IPS DF 4.7 (cell line): Measurements from ENCODE around the gene XAB2.

ENCODE experiments used
- DNase-seq: peaks from one replicate; pipeline ENCODE4 v3.0.0-alpha.2; 2013; ENCODE audit warnings: low spot score; ENCODE audit errors: extremely low read depth

XAB2 gene

DNA sequence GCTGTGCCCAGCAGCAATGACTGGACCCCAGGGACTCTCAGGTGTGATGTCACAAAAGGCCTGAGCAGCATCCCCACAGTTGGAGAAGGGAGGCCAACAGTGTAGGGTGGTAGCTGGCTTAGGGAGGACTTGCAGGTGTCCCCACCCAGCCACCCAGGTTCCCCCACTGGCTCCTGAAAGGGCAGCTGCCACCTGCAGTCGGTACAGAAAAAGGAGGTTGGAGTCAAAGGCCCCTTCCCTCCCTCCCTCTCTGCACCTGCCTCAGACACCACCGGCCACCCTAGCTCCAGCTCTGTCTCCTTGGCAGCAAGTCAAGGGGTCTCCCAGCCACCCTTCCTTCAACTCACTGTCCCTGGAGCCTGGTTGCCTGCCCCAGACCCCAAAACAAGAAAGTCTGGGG is 4.4 kb upstream of the XAB2 start, which contains the start of gene PCP2:
Gene PCP2, minus strand, starts transcription at position 22 of the 400 bp plus-strand sequence. CDS start 262 bp downstream, outside the sequence.
- no peak for DNase-seq

DNA sequence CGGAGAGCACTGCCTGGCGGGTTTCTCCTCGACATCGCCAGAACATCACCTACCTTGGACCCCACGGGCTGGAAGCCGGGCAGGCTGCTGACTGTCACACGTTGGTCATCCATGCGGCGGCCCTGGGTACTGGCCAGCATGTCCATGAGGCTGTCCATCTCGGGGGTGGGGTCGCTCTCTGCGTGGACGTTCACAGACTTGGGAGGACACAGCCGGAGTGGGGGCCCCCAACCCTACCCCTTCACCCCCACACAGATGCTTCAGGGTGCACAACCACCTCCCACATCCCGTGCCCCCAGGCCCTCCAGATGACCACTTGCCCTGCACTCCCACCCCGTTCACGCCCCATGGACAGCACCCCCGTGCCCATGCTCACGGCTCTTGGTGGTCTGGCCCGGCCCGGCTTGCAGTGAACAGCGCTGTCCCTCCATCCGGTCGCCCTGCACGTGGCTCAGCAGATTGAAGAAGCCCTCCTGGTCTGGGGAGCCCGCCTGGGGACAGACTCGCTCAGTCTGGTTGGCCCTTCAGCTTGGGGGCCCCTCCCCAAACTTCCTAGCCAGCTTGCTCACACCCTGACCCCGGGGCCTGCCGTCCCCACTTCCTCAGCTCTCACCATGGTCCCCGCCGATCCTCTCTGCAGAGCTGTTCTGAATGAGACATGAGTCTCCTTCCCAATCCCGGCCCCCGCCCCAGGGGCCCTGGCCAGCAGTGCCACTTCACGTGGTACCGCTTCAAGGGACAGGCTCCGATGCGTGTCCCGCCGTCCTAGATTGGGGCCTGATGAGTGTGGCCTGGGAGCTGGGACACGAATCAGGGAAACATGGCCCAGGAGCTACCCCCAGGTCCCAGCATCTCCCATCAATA is 3.2 kb upstream of the XAB2 start:
- no peak for DNase-seq

DNA sequence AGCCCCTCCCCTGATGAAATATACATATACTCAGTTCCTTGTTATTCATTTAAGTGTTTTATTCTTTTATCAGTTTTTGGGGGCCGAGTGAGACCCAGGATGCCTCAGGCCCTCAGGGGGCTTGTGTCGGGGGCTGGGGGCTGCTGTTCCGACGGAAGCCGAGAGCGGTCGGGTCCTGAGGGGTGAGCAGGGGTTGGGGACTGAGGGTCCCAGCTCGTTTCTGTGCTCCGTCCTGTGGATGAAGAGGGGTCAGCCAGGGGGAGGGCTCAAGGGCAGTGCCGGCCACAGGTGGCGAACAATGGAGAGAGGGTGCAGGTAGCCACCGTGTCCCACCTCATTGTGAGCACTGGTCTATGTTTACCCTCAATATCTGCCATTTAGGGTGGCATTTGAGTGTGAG is 2.2 kb upstream of the XAB2 start:
- DNase-seq = no peak

DNA sequence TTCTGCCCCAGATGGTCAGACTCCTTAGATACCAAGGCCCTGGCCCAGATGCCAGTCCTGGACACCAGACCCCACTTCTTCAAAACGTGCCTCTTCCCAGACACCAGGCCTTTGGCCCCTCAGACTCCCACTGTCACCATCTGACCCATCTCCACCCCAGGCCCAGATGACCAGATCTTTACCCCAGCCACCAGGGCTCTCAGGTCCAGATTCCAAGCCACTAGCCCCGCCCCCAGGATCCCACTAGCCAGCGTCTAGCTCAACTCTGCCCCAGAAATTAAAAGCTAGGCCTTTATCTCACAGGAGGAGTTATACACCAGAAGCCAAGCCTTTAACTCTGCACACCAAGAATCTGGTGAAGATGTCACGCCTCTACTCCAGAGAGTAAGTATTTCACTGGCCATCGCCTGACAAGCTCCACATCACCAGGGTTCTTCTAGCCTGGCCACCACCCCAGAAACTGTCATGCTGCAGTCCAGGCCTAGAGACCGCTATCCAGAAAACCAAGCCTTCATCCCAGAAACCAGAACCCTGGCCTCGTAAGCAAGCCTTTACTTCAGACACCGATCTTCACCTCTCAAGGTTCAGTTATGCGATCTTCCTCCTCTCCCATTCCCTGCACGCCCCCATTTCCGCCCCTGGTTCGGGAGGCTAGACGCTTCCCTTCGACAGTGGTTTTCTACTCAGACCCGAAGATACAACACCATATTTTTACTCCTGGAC is 595 bp downstream of the XAB2 start:
- no peak for DNase-seq

DNA sequence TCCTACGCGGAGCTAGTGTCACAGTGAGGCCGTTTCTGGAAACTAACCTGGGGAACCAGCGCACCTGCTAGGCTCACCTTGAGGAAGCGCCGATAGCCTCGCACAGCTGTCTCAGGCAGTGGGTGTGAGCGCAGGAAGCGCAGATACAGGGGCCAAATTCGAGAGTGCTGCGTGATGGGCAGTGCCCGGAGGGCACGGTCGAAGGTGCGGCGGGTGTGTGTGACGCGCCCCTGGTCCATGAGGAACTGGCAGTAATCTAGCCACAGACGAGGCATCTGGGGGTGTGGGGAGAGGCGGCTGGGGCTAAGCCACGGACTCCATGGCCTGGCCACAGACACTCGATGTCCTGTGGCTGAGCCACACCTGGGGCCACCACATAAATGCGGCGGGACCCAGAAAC is 2.2 kb downstream of the XAB2 start:
- no peak for DNase-seq

DNA sequence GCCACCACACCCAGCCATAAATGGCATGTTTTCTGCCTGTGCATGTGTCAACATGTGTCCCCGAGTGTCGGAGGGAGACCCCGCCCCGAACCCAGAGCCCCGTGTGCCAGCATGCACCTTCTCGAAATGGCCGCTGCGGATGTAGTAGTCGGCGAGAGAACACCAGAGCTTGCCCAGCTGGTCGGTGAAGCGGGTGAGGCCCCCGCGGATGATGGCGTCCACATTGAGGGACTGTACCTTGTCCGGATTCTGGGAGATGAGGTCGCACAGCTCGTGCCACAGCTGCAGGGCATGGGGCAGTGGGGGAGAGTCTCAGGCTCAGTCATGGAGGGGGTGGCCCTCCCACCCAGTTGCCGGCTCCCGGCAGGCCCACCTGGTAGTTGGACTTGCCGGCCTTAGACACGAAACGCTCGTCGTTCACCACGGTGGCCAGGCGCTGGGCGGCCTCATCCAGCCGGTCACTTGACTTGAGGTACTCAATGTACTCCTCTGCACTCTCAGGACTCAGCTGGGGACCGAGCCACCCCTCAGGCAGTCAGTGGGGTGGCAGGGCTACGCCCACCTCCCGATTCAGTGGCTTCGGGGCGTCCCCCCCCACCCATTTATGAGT is 3.5 kb downstream of the XAB2 start:
- no peak for DNase-seq

DNA sequence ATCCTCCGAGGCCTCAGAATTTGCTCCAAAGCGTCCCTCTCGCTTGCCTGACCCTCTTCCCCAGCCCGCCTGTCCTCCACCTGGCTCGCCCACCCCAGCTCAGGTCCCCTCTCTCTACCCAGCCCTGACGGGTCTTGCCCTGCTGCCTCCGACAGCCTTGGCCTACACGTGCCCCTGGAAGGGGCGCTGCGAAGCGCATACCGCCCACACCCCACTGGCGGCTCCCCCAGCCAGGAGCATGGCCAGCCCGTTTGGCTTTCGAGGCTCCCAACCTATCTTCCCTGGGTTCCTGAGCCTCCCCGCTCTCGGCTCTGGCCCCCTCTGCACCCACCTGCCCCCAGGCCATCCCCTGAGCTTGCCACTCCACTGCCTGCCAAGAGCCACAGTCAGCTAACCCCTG is 4.5 kb downstream of the XAB2 start:
- DNase-seq = no peak

DNA sequence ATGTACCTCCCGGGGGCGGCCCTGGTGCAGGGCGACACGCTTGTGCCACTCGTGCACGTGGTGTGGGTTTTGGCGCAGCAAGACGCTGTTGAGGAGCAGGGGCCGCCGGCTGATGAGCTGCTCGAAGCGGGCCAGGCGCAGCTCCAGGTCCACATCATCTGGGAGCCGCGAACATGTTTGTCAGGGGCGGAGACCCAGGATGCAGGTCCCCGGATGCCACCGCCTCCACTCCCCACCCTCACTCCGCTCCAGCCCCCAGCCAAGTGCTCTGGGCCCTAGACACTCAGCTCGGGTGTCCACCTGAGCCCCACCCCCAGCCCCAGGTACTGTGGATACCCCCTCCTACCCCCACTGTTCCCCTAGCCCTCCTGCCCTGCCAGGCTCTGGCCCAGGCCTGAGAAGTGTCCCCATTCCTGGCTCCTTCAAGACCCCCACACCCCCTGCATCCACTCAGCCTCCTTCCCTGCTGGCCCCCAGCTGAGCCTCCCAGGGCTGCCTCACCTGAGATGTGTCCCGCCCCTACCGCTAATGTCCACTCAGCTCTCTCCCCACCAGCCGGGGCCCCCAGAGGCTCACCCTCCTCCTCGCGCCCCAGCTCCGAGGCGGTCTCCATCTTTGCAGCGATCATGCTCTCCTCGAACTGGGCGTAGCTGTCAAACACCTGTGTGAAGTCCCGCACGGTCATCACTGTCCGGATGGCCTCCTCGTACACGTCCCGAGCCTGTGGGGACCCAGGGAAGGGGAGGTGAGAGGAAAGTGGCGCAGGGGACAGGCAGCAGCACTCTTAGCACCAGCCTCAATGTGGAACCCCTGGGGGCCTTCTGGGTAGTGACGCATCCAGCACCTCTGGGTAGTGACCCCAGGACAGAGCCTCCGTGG is 5.4 kb downstream of the XAB2 start:
- no peak for DNase-seq

DNA sequence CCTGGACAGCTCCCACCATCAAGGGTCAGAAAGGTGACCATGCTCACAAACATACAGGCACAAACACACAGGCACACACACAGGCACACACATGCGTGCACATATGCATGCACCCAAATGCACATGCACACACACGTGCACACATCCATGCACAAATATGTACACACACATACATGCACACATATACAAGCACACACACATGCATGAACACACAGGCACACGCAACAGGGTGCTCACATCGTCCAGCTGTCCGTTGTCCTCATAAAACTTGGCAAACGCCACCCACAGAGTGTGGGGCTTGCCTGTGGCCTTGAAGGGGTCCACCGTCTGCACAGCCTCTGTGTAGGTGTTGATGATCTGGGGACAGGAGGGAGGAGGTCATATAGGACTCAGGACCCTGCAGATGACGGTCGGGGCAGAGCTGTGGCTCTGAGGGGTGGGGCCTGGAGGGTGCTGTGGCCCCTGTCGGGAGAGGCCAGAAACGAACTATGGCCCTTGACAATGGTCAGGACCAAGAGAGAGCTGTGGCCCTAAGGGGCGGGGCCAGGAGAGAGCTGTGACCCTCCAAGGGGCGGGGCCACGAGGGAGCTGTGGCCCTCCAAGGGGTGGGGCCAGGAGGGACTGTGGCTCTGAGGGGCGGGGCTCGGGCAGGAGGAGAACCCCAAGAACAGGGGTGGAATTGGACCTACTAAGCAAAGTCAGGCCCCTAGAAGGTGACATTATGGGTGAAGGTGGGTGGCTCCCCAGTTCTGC is 6.2 kb downstream of the XAB2 start:
- no peak for DNase-seq

DNA sequence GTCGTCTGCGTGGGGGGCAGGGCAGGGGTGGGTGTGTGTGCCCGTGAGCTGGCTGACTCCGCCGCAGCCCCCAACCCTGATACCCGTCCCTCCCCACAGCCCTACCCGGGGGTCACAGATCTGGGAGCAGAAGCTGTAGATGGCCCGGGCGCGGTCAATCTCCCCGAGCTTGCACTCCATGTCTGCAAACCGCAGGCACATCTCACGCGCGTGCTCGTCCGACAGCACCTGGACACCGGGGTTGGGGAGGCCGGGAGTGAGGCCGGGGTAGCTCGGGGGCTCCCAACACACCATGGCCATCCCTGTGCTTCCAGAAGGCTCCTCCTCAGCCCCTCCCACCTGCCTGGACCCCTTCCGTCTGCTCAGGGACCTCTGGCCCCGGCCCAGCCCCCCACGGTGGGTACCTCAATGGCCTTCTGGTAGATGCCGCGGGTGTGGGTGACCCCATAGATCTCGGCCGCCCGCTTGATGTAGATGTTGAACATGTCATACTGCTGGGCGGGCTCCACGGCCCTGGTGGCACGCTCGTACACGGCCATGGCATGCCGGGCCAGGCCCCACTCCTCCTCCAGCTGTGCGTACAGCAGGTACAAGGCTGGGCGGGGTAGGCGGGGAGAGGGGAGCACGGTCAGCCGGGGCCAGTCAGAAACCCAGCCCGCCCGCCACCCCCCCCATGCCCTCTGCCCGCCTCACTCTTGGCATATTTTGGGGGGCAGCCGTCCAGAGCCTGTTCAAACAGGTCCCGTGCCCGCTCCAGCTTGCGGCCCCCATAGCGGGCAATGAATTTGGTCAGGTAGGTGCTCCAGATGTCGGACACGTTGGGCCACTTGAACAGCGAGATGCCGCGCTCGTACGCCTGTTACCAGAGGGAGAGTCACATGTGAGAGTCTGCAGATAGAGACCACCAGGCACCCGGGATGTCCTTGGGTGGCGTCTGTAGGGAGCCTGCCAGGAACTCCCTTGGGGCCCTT is 8.6 kb downstream of the XAB2 start:
- DNase-seq = no peak

DNA sequence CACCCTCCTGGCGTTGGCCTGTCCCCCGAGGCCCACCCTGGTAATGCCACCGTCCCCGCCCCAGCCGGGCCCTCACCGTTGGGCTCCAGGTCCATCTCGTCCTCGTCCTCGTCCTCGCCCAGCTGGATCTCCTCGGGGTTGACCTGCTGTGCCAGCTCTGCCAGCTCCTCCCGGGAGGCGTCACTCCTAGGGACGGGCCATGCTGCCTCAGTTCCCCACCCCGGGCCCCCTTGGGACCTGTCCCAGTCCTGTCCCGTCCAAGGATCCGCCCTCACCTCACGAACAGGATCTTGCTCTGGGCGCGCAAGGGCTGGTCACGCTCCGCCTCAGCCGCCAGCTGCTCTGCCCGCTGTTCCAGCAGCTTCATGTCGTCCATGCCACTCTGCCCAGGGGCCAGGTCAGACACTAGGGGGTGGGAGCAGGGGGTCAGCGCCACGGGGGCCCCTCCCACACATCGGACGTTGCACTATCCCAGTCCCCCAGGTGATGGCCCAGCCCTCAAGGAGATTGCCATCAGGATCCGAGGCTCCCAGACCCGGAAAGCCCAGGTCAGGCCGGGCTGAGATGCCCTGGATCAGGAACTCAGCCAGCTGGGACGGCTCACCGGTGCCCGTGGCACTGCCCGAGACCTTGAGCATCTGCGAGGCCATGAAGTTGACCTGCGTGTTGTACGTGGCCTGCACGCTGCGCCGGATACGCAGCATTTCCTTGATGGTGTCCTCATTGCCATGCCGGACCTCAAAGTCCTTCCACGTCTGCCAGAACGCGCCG is 9.5 kb downstream of the XAB2 start:
- DNase-seq = no peak

DNA sequence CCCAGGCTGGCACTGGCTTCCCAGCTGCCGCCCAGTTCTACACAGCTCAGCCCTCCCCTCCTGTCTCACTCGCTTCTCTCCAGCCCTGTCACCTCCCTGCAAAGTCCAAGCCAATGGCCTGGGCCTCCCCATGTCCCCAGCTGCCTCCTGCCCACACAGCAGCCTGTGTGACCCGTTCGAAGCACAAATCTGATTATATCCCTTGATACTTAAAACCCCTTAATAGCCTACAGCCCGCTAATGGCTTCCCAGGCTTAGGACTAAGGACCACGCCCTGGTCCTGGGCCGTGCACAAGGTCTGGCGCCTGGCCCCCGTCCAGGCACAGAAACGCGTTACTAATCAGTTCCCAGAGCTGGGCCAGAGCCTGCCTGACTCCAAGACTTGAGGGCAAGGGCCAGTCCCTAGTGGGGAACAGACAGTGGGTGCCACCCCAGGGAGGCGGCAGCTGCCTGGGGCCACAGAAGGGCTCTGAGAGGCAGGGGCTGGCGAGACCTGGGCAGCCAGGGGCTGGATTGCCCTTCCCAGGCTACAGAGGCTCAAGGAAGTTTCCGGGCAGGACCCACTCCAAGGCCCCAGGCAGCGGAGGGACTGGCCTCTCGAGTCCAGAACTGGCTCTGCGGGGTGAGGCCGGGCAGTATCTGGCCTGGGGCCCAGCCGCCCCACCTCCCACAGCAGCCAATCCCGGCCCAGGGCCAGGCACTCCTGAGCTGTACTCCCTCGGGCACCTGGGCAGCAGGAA is 10.4 kb downstream of the XAB2 start:
- DNase-seq = no peak

DNA sequence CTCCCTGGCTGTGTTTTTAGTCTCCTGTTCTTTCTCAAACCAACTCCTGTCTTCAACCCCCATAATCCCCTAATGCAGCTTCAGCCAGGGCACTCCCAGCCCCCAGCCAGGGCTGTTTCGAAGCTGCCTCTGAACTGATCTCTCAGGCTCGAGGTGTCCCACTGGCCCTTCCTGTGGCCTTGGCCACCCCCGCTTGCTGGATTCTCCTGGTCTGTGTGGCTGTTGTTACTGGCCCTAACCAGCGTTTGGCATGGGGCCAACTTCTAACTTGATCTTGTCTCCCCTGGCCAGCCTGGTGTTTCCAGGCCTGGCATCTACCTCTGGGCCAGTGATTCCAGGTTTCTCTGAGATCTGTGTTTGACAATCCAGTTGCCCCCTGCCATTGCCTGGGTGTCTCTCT is 11.0 kb downstream of the XAB2 start:
- DNase-seq = no peak

DNA sequence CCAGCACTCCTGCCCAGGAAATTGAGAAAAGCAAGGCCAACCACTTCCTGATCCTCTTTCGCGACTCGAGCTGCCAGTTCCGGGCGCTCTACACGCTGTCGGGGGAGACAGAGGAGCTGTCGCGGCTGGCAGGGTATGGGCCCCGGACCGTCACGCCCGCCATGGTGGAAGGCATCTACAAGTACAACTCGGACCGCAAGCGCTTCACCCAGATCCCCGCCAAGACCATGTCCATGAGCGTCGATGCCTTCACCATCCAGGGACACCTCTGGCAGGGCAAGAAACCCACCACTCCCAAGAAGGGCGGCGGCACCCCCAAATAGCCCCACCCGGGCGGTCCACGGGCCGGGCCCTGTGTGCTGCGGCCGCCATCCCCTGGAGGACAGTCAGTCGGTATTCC is 11.6 kb downstream of the XAB2 start:
- DNase-seq = no peak

DNA sequence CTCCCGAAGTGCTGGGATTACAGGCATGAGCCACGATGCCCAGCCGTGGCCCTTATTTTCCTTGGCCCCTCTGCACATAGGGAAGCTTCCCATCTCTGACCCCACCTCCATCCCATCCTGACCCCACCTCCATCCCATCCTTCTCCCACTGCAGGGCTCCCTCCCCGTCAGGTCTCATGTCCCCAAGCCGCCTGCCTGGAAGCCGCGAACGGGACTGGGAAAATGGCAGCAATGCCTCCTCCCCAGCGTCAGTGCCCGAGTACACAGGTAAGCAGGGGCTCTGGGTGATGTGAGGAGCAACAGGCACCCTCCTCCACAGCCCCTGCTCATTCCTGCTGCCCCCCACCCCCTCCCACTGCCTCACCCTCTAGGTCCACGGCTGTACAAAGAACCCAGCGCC is 12.2 kb downstream of the XAB2 start:
- DNase-seq = no peak

DNA sequence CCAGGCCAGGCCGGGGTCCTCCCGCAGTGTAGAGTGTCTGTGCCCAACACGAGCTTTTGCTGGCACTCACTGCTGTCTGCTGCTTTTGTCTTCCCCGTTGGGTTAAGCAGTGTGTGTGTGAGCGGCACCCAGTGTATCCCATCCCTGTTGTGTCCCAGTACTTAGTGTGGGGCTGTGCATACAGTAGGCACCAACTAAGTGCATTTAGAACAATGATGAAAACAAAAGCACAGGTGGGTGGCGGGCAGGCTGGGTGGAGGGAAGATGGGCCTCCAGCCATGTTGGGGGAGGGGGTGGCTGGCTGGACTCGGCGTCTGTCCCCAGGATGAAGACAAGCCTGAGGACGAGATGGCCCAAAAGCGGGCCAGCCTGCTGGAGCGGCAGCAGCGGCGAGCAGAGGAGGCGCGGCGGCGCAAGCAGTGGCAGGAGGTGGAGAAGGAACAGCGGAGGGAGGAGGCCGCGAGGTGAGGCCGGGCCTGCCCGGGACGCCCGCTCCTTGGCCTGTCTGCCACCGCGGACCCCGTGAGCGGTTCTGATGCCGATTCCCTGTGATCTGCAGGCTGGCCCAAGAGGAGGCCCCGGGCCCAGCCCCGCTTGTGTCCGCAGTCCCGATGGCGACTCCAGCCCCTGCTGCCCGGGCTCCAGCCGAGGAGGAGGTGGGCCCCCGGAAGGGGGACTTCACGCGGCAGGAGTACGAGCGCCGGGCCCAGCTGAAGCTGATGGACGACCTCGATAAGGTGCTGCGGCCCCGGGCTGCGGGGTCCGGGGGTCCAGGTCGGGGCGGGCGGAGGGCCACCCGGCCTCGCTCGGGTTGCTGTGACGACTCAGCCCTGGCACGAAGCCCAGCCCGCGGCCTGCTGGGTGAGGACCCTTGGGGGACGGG is 14.2 kb downstream of the XAB2 start:
- no peak for DNase-seq
